Measurements from ENCODE around the gene DMRT3.

Gene DMRT3

GRCh38 chr9:1014640-1015039 lies 38.2 kb downstream of the DMRT3 start:
- H3K4me3 ChIP-seq (ENCODE audit: low read depth, low read length): no peak overlapping the region
- no peak for DNase-seq (ENCODE audit: low read depth)
- no peak for TF ChIP-seq CTCF (IDR thresholded peaks at IDR 0.05; ENCODE audit: control insufficient read depth, extremely low read depth, insufficient read depth)

GRCh38 chr9:1018121-1018520 lies 41.7 kb downstream of the DMRT3 start:
- no peak for DNase-seq (ENCODE audit: low read depth)
- peak; percentile 49 for TF ChIP-seq CTCF (IDR thresholded peaks at IDR 0.05; ENCODE audit: control insufficient read depth, extremely low read depth, insufficient read depth)
- H3K4me3 ChIP-seq (ENCODE audit: low read depth, low read length): no peak overlapping the region

GRCh38 chr9:1024112-1024511 lies 47.7 kb downstream of the DMRT3 start:
- no peak for TF ChIP-seq CTCF (IDR thresholded peaks at IDR 0.05; ENCODE audit: control insufficient read depth, extremely low read depth, insufficient read depth)
- DNase-seq (ENCODE audit: low read depth): no peak
- H3K4me3 ChIP-seq (ENCODE audit: low read depth, low read length): no peak overlapping the region

GRCh38 chr9:1025131-1025530 lies 48.7 kb downstream of the DMRT3 start:
- DNase-seq (ENCODE audit: low read depth): no peak
- TF ChIP-seq CTCF (IDR thresholded peaks at IDR 0.05; ENCODE audit: control insufficient read depth, extremely low read depth, insufficient read depth): no peak
- H3K4me3 ChIP-seq (ENCODE audit: low read depth, low read length): no peak overlapping the region

GRCh38 chr9:1026219-1026618 lies 49.8 kb downstream of the DMRT3 start:
- no peak for TF ChIP-seq CTCF (IDR thresholded peaks at IDR 0.05; ENCODE audit: control insufficient read depth, extremely low read depth, insufficient read depth)
- H3K4me3 ChIP-seq (ENCODE audit: low read depth, low read length): no peak overlapping the region
- no peak for DNase-seq (ENCODE audit: low read depth)

- TF ChIP-seq CTCF (IDR thresholded peaks at IDR 0.05; ENCODE audit: control insufficient read depth, extremely low read depth, insufficient read depth): no peak
- no peak overlapping the region for H3K4me3 ChIP-seq (ENCODE audit: low read depth, low read length)
- DNase-seq (ENCODE audit: low read depth): no peak
Measured at GRCh38 chr9:1028501-1029190, 52.2 kb downstream of the DMRT3 start.

All from LNCaP clone FGC (cell line).